Stimulated activated CD4-positive, alpha-beta T cell treated with anti-CD3 and anti-CD28 coated beads, Interleukin-15, amount 100 ng/mL, for 1 hour (primary cell): ENCODE data around the gene TMEM132C.

Source experiments
- DNase-seq, 2 donors: peaks; one replicate each; pipeline ENCODE4 v3.0.0-alpha.2; 2020; ENCODE audit warnings: low read depth in 1 of 2, low spot score in 1 of 2

TMEM132C gene

GRCh38 chr12:128699106-128699505 lies 432.1 kb downstream of the TMEM132C start:
- no peak for DNase-seq

GRCh38 chr12:128702371-128702770 lies 435.4 kb downstream of the TMEM132C start:
- DNase-seq, result no peak

- DNase-seq, result no peak
Observed at GRCh38 chr12:128705140-128705539, 438.2 kb downstream of the TMEM132C start.

- DNase-seq, result no peak
Observed at GRCh38 chr12:128707488-128707887, 440.5 kb downstream of the TMEM132C start.

- no peak for DNase-seq
Observed at GRCh38 chr12:128708789-128709188, 441.8 kb downstream of the TMEM132C start.

- DNase-seq, result no peak
Observed at GRCh38 chr12:128709660-128710059, 442.7 kb downstream of the TMEM132C start.

GRCh38 chr12:128711486-128711885 lies 444.5 kb downstream of the TMEM132C start:
- no peak for DNase-seq

- DNase-seq, result no peak
Observed at GRCh38 chr12:128712622-128713021, 445.7 kb downstream of the TMEM132C start.

- DNase-seq, result no peak
Observed at GRCh38 chr12:128715485-128715884, 448.5 kb downstream of the TMEM132C start.

GRCh38 chr12:128724468-128725046 lies 457.6 kb downstream of the TMEM132C start:
- DNase-seq, result no peak

GRCh38 chr12:128726886-128727285 lies 459.9 kb downstream of the TMEM132C start:
- no peak for DNase-seq

- no peak for DNase-seq
Observed at GRCh38 chr12:128727461-128727860, 460.5 kb downstream of the TMEM132C start.

- no peak for DNase-seq
Observed at GRCh38 chr12:128727999-128728398, 461.0 kb downstream of the TMEM132C start.

GRCh38 chr12:128729628-128730121 lies 462.7 kb downstream of the TMEM132C start:
- no peak for DNase-seq

- DNase-seq, result no peak
Observed at GRCh38 chr12:128734371-128734770, 467.4 kb downstream of the TMEM132C start.

GRCh38 chr12:128737292-128737966 lies 470.5 kb downstream of the TMEM132C start:
- no peak for DNase-seq

- DNase-seq, result no peak
Observed at GRCh38 chr12:128743916-128744315, 476.9 kb downstream of the TMEM132C start.

GRCh38 chr12:128745772-128746689 lies 479.1 kb downstream of the TMEM132C start:
- no peak for DNase-seq

- DNase-seq, result no peak
Observed at GRCh38 chr12:128747441-128747840, 480.5 kb downstream of the TMEM132C start.

- no peak for DNase-seq
Observed at GRCh38 chr12:128752386-128752785, 485.4 kb downstream of the TMEM132C start.

- no peak for DNase-seq
Observed at GRCh38 chr12:128753438-128753837, 486.5 kb downstream of the TMEM132C start.

- no peak for DNase-seq
Observed at GRCh38 chr12:128754275-128754674, 487.3 kb downstream of the TMEM132C start.
